OCI-LY3 (cell line): ENCODE measurements around the gene RBM28.

Experiments used
- CTCF ChIP-seq: fragments of 200-600, 300-600 bp; sonication (generic); IDR thresholded peaks from 2 replicates; pipeline ENCODE4 v1.5.1; 2014; ENCODE audit warnings: antibody characterized with exemption, low read length, low read depth
- EZH2phosphoT487 ChIP-seq: fragments of 200-600 bp; shearing (Covaris generic); IDR thresholded peaks from 2 replicates; pipeline ENCODE4 v1.6.1; 2018; ENCODE audit warnings: antibody characterized with exemption, mixed run types, low read depth

- TF ChIP-seq CTCF (no peak), EZH2phosphoT487 (no peak)
Measured at GRCh38 chr7:128274246-128274883, 69.3 kb downstream of the RBM28 start.
